Activated naive CD4-positive, alpha-beta T cell treated with anti-CD3 and anti-CD28 coated beads, Interleukin-2, amount 50 U/mL, for 16 hours (primary cell): ENCODE data around the gene KIF26B.

Source experiments
- DNase-seq: peaks from one replicate; pipeline ENCODE4 v3.0.0-alpha.2; 2020

Gene KIF26B

DNA sequence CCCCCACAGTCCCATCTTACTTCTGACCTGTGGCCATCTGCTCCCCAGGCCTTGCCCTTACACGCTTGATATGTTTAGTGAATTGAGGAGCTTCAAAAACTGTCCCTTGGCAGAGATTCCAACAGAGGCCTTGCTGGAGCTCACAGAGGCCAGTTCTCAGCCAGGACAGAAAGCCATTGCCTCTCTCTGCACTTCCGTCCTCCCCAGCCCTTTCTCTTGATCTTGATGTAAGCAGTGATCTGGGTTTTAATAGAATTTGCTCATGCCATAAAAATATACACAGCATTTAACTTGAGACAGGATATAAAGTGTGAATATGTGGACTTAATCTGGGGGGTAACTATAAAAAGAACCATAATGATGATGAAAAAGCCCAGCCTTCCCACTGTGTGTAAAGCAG is 453.5 kb downstream of the KIF26B start:
- no peak for DNase-seq

DNA sequence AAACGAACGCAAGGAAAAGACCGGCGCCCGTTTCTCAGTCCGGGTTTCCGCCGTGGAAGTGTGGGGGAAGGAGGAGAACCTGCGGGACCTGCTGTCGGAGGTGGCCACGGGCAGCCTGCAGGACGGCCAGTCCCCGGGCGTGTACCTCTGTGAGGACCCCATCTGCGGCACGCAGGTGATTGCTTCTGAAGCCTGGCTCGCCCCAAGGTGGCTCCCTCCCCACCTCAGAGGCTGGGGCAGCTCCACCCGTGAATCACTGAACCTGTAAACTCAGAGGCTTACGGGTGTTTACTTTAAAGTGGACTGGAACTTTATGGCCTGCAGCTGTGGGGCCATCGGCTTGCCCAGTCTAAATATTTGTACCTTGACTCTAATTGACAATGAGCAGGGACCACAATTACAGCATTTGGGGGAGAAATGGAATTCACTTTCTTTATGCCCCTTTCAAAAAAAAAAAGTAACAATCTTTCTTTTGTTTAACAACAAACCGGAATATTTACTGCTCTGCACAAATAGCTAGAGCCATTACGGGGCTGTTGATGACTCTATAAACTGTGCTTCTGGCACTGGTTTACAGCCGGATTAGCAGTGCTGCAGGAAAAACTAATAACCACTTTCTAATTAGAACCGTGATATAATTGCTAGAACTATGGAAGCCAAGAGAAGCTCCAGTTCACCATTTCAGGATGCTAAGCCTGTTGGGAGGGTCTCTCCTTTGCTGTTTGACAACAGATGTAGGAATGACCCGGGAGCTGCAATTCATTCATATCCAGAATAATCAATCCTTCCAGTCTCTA is 454.8 kb downstream of the KIF26B start:
- DNase-seq: no peak

DNA sequence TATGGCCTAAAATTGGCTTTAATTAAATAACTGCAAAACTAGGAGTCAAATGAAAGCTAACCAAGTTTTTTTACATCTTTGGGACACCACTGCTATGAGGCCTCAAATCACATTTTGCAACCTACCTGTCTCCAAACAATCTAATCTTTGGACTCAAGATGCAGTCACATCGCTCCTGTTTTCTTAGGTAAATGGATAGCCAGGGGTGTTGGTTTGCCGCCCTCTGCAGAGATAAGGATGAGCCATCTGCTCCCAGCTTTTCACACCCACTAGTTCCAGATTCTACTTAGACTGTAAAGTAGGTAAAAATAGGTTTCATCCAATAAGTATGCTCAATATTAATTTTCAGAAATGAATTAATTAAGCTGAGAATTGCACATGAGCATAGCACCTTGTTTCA is 456.5 kb downstream of the KIF26B start:
- no peak for DNase-seq

DNA sequence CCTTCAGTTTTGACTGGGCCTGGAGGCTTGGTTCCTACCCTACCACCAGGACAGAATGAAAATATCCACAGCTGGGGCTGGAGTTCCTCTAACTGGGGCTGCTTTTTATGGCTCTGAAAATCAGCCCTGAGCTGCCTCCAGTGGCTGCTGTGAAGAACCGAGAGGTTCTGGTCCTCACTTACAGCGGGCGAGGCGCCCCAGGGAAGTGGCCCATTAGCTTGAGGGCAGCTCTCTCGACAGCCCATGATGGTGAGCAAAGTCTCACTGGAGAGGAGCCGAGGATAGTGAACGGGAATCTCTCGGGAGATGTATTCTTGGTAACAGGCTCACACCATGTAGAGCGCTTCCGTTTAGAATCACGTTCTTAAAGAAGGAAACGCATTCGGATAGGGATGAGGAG is 459.7 kb downstream of the KIF26B start:
- DNase-seq: no peak

DNA sequence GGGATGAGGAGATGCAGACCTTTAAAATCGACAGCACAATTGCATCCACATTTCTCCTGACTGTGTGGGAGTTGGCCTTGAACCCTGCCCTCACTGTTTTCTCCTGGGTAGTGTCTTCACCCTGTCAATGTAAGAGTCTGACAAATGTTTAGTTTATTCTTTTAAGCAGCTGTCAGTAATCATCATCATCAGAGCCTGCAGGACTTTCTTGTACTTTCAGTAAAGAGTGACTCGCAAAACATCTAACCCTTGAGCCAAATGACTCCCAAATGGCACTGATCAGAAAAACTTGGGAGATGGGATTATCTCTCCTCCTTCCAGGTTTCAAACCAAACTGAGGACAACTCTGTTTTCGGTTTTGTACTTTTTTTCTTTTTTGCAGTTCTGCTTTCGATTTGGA is 460.2 kb downstream of the KIF26B start:
- DNase-seq: no peak

DNA sequence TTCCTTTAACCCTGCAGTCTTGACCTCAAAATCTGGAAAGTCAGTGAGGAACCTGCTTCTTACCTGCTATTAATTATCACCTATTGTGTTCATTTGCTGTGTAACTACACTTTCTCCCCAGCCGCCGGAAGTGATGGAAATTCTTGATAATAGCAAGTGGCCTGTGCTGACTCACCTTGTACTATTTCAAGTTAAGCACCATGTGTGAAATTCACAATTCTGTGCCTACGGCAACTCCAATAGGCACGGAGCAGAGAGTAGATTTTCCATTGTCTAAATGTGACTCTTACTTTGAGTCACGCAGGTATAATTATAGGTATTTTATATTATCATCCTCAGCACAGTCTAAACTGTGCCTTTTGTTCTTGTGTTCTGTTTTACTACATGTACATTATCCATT is 466.8 kb downstream of the KIF26B start:
- DNase-seq: no peak

DNA sequence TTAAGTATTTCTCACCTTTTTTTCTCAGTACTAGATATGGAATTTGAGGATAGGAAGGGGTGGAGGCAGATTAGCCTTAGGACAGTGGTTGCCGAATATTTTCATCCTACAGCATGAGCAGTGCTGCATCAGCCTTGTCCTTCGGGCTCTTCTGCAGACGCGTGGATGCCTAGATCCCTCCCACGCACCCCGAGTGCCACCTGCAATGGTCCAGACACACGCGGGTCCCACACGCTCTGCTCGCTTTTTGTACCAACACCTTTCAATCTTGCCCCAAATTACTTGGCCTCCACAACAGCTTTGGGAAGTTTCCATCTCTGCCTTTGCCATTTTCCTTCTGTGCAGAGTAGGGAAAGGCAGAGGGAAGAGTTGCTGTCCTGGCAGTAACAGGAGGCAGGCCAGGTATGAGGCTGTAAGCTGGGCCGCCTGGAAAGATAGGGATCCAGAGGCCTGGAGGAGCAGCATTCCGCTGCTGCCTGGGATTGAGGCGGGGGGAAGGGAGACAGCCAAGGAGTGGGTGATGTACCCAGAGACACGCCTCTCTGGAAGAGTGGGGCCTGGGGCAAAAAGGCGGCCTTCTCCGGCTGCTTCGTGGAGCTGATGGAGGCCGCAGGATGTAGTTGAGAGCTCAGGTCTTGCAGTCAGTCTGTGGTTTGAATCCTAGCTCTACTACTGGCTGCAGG is 467.7 kb downstream of the KIF26B start:
- no peak for DNase-seq

DNA sequence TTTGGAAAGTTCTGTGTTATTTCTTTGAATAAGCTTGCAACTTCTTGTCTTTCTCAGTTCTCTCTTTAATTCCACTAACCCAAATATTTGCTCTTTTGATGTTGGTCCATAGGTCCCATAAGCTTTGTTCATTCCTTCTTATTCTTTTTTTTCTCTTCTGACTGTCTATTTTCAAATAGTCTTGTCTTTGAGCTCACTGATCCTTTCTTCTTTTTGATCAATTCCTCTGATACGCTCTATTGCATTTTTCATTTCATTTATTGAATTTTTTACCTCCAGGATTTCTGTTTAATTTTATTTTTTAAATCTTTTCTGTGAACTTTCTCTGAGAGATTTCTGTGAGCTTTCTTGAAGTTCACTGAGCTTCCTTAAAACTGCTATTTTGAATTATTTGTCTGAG is 486.6 kb downstream of the KIF26B start:
- DNase-seq: no peak

DNA sequence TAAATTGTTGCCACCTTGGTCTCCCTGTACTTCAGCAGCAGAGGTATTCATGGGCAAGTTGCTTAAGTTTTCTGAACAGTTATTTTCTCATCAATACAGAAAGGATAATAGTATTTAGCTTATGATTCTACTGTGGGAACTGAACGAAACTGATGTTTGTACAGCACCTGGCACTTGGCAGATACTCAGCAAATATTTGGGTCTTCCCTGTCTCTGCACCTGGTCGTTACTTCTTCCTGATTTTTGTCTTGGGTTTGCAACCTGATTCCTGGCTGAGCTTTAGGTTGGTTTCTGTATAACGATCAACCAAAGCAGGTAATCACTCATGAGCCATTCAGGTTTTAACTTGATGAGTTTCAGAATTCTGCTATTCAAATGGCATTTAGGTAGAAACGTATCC is 490.6 kb downstream of the KIF26B start:
- DNase-seq: no peak

DNA sequence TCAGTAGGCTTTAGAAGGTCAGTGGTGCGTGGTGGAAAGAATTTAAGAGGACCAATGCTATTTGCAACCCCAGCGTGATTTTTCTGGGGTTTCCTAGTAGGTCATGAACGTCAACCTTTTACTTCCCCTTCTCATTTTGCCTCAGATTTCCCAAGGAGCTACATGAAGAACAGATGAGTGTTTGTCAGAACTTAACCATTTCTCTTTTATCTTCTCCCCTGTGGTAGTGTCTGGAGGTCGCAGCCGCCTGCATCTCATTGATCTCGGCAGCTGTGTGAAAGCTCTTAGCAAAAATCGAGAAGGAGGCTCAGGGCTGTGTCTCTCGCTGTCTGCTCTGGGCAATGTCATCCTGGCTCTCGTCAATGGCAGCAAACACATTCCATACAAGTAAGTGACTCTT is 491.1 kb downstream of the KIF26B start:
- DNase-seq: no peak

DNA sequence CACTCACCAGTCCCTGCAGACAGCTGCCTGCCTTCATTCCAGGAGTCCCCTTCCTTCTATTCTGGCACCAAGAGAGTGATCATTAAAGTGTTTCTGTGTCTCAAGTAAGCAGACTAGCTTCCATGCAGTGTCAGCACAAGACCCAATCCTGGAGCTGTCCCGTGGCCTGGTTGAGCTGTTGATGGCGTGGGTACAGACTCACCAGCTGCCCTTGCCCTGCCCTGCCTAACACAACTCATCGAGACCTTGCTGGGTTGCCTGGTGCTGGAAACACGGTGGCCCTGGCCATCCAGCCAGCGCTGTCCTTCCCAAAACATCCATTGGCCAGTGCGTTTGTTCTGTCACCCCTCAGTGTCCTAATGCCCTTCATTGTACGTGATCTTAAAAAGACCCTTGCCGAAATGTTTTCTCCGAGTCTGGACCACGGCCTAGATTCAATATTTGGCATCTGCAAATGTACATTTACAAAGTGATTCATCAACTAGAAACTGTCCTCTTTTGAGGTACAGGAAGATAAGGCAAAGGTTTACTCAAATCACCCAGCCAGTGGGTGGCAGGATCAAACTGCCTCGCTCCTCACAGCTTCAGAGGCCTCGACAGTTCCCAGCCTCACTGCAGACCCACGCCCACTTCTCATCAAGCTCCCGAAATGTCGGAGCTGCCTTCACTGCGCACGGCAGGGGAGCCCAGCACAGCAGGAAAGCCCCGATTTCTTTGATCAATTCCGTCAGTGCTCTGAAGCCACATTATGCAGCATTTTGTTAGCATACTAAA is 494.2 kb downstream of the KIF26B start:
- no peak for DNase-seq

DNA sequence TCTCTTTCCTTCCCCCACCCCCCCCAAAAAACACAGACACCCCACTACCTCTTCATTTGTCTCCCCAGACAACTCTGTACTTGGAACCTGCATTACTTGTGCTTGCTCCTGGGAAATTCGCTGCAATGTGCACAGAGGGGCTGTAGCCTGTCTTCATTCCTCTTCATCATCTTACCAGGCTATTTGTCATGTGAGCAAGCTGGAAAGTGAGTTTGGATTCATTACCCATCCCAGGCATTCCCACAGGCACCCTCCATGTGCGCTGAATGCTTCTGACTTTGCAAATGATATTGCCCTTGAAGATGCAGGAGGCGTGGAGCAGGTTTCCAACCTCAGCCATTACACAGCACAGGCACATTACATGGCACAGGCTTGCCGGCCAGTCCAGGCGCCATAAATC is 494.9 kb downstream of the KIF26B start:
- DNase-seq: no peak

DNA sequence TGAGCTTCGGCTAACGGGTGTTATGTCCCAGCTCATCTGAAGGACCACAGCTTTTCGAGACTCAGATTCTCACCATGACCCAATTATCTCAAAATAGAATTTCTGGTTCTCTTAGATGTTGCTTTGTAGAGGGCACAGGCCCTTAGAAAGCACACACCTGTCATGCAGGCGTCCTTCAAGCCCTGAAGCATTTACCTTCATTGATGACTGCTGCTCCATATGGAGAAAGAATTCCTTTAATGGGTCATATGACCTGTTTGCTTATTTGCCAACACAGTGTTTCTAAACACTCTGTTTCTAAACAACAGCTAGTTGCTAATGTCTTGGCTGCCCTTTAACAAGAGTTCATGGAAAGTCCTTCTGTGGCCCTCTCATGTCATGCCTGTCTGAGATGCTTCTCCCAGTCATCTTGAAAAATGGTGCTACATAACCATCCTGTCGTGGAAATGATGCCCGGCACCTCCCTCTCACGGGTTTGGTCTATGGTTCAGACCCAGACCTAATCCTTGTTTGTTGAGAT is 495.7 kb downstream of the KIF26B start:
- no peak for DNase-seq

DNA sequence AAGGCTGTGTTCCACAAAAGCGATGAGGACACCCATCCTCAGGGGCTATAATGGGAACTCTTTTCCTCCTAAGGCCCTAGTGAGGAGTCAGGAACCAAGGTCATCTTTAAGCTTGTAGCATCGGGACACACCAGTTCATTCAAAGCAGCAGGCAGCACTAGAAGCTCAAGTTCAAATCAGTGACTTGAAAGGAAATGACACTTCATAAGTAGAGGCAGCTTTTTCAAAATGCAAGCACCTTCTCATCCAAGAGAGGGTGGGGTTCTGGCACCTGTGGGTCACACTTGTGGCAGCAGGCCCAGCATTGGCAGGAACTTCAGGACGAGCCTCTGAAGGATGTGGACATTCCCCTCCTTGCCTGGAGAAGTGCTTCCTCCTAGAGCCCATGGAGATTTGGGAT is 496.3 kb downstream of the KIF26B start:
- DNase-seq: no peak

DNA sequence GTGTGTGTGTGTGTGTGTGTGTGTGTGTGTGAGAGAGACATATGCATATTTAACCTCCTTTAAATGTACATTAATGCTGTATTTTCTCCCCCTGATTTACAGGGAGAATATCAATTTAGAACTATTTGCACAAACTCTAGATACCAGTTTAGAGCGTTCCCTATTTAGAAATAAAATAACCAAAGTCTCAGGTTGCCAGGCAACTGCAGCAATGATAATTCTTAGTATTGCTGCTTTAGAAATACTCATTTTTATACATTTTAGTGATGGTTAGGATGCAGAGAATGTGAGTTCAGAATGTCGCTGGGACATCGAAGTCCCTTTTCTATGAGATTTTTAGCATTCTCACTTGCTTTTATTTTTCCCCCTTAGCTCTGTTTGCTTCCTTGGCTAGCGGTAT is 497.3 kb downstream of the KIF26B start:
- no peak for DNase-seq

DNA sequence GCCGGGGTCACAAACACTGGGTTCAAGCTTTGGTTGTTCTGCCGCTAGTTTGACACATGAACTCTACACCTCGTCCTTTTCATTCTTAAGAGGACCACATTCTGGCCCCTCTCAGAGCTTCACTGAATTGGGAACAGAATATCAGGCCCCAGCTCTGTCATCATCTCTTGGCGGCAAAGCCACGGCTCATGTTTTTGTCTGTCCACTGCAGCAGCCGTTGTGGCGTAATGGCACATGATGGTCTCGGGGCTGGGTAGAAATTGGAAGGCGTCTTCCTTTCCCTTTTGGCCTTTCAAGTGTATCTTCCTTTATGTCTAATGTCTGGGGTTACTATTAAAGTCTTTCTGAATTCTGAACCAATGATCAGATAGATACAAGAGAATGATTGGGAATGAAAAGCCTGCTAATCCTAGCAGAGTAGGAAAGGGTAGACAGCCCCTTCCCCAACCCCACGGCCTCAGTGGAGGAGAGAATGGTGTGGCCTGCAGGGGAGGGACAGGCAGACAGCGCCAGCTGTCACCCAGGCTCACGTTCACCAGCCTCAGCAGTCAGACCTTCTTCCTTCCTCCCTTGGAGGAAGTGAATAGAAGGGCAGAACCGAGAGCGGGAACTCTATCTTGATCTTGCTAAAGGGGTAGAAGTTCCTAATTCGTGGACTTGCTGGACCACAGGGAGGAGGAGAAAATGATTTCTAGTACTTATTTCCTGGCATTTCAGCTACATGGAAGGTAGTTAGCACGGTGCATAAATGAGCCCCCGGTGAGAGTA is 498.1 kb downstream of the KIF26B start:
- no peak for DNase-seq

DNA sequence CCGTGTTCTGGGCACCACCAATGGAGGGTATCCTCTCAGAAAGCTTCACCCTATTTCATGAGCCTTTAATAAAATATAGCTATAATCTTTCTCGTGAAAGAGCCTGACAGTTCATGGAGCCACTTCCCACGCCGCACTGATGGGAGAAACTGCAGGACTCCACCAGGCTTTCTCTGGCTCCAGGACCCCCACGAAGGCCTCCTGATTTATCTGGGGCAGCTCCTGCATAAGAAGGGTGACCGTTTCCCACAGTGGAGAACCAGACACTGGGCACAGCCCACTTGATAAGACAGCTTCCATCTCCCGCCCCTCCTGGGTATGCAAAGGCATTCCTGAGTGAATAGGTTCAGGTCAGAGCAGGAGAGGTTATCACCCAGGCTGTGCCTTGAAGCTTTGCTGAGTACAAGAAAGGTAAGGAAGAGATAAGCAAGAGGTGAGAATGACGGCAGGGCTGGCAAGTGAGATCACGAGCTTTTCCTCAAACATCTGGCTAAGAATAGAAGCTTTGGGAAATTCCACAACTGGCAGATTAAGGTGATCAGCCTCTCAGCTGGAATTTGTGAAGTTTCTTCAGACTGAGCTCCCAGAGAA is 499.8 kb downstream of the KIF26B start:
- DNase-seq: no peak

DNA sequence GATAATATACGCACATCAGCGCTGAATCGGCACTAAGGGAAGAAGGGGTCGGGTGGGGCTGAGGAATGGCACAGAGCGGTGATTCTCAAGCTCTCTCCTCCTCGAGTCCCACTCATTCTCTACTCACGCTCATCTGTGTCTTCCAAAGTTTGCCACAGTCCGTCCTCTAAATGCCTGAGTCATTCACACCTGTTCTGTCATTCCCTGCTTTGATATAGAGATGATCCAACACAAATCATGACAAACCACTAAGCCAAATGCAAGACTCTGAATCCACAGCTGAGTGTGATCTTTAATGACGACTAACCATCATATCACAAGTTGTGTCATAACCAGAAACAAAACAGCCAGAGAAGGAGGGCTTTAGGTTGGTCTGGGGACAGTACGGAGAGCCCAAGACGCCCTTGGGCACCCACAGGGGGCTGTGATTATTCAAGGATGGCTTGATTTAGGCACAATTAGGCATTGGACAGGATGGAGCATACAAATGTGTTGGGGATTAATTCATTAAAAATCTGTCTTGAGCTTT is 501.5 kb downstream of the KIF26B start:
- no peak for DNase-seq

DNA sequence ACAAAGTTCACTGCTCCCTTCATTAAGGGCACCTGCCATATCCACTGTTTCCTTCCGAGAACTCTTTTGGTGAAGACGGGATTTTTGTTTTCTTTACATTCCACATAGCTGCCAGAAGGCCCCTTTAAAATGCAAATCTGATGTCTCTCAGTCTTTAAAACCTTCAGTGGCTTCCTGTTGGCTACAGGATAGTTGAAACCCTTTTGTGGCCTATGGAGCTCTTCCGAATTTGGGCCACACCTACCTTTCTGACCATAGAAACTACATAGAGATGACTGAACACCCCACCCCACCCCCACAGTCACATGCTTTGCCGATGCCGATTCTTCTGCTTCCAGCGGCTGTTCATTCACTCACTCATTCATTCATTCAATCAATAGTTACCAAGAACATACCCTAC is 502.6 kb downstream of the KIF26B start:
- no peak for DNase-seq

DNA sequence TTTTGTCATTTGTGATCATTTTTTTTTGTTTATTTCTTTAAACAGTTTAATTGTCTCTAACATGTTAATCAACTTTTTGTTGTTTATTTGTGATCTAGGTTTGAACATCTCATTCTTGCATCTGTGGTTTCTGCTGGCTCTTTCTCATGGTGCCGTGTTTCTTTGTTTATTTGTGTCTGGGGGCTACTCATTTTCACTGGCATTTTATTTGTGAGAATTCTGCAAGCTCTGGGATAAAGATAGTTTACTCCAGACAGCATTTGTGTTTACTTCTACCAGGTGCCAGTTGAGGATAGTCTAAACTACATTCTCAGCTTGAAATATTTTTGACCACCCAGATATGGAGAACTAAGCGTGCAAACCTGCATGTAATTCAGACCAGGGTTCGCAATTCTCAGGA is 508.6 kb downstream of the KIF26B start:
- DNase-seq: no peak

DNA sequence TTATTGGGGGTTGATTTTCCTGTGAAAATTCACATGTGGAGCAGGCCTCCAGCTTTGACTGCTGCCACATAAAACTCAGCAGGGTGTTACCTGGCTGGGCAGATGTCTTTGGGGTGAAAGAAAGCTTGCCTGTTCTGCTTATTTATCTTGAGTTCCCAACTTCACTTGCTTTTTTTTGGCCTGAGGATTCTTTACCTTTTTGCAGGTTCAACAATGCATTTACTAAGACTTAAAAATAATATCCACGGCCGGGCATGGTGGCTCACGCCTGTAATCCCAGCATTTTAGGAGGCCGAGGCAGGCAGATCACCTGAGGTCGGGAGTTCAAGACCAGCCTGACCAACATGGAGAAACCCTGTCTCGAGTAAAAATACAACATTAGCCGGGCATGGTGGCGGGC is 509.1 kb downstream of the KIF26B start:
- DNase-seq: no peak

DNA sequence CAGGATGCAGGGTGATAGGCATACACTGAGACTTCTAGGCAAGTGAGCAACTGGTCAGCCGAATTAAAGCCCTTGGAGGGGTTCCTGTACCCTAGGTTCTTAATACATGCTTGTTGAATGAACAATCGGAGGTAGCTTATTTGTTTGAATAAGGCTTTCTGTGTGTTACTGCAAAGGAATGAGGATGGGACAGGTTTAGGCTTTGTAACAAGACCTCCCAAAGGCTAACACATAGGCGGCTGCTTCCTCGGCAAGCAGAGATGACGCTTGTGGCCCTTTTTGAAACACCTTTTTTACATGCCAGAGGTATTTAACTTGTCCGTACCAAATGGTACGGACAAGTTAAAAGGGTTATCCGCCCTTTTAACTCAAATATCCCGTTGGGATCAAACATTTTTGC is 511.6 kb downstream of the KIF26B start:
- no peak for DNase-seq
